Body of pancreas (tissue), 4 donors: ENCODE results near the gene HDLBP. TPM values are rescaled to one million over a fixed set of nuclear protein-coding genes. Genes with fewer than 3 reads are reported as not detected.

Experiments
- ATAC-seq: fragments of 150-250 bp; one replicate; pipeline ENCODE4 v1.9.1; 2016
- DNase-seq, 4 donors: peaks; one replicate each; pipeline ENCODE4 v3.0.0-alpha.2; 2019
- H3K27ac ChIP-seq, 4 donors: fragments of 200-600 bp; sonication (generic); 1 replicate in 3 of 4; 2 replicates in 1 of 4; pipeline versions ENCODE4 v1.5.1 to v1.6.1; 2016 to 2019; ENCODE audit warnings: mild to moderate bottlenecking in 1 of 4, mixed read lengths in 1 of 4, moderate library complexity in 1 of 4
- H3K27me3 ChIP-seq, 2 donors: fragments of 200-600 bp; sonication (generic); one replicate each; pipeline ENCODE4 v1.6.0; 2016; ENCODE audit warnings: mild to moderate bottlenecking in 1 of 2
- H3K36me3 ChIP-seq, 2 donors: fragments of 200-600 bp; sonication (generic); replicated peaks in 1 of 2; 2 replicates each; pipeline ENCODE4 v1.5.1; 2016; ENCODE audit warnings: low read depth in 2 of 2; ENCODE audit not compliant: insufficient read depth in 1 of 2
- H3K4me1 ChIP-seq: fragments of 200-600 bp; sonication (generic); one replicate; pipeline ENCODE4 v1.6.0; 2016
- H3K4me3 ChIP-seq, 2 donors: fragments of 200-600 bp; sonication (generic); 1 replicate in 1 of 2; 2 replicates in 1 of 2; pipeline ENCODE4 v1.5.1; 2016 to 2019
- H3K9me3 ChIP-seq, 3 donors: fragments of 200-600 bp; sonication (generic); 1 replicate in 2 of 3; 2 replicates in 1 of 3; pipeline ENCODE4 v1.5.1; 2016
- POLR2A ChIP-seq, 3 donors: fragments of 450-650 bp; IDR thresholded peaks; one replicate each; pipeline ENCODE4 v1.6.1; 2016; ENCODE audit warnings: antibody characterized with exemption in 3 of 3, mild to moderate bottlenecking in 2 of 3
- WGBS, 2 donors: methylation state at CpG; one replicate each; pipeline ENCODE4 v1.1.5; 2017; 5-methylcytosine and 5-hydroxymethylcytosine counted together
- intact Hi-C: fragments of 100-400 bp; cut with DNase I; formaldehyde crosslinking; loops from one replicate; pipeline ENCODE4 v1.15.1; 2023
- total RNA-seq, 2 donors: library from RNA; depleted of rRNA; stranded (reverse); fragments of >200 nt; gene quantifications; one replicate each; pipeline ENCODE4 v1.1.0, GENCODE V29; 2016
- TF ChIP-seq, protein P1 (sequence below), 7 experiments: fragments of 450-650 bp in 4 of 7; fragments of 200-600 bp in 3 of 7; sonication (generic) in 3 of 7; IDR thresholded peaks; one replicate each; pipeline ENCODE4 v1.5.1; 2016 to 2019; ENCODE audit warnings: antibody characterized with exemption in 7 of 7

The HDLBP gene
- total RNA-seq, 2 donors from 2014 or later: 501 to 612 TPM

GRCh38 chr2:241272303-241273209, 42.9 kb downstream of the HDLBP start:
- intact Hi-C loops: no loop called here
- Histone ChIP-seq H3K27me3 (no peaks in the 10 kb centered on the region), H3K4me3 (peak overlapping the region; percentile 63 to 88), H3K4me1 (peaks cover 54% of the 10 kb centered on the region), H3K36me3 (peaks cover 0 to under 1% of the 10 kb centered on the region in 2 donors), H3K27ac (peak overlapping the region; percentile 93 to 99 (median 97)), H3K9me3 (no peaks in the 10 kb centered on the region)
- ATAC-seq (peak; percentile 65), DNase-seq (peak; percentile 57 to 77 (median 64))
- 0% methylated on average over 9 to 79 of the region's 102 CpGs for WGBS, 2 donors
- TF ChIP-seq, protein P1, sequence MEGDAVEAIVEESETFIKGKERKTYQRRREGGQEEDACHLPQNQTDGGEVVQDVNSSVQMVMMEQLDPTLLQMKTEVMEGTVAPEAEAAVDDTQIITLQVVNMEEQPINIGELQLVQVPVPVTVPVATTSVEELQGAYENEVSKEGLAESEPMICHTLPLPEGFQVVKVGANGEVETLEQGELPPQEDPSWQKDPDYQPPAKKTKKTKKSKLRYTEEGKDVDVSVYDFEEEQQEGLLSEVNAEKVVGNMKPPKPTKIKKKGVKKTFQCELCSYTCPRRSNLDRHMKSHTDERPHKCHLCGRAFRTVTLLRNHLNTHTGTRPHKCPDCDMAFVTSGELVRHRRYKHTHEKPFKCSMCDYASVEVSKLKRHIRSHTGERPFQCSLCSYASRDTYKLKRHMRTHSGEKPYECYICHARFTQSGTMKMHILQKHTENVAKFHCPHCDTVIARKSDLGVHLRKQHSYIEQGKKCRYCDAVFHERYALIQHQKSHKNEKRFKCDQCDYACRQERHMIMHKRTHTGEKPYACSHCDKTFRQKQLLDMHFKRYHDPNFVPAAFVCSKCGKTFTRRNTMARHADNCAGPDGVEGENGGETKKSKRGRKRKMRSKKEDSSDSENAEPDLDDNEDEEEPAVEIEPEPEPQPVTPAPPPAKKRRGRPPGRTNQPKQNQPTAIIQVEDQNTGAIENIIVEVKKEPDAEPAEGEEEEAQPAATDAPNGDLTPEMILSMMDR (IDR thresholded peaks at IDR 0.05): no peak
- peak; percentile 16 to 28 (median 25) for TF ChIP-seq POLR2A (IDR thresholded peaks at IDR 0.05)

DNA sequence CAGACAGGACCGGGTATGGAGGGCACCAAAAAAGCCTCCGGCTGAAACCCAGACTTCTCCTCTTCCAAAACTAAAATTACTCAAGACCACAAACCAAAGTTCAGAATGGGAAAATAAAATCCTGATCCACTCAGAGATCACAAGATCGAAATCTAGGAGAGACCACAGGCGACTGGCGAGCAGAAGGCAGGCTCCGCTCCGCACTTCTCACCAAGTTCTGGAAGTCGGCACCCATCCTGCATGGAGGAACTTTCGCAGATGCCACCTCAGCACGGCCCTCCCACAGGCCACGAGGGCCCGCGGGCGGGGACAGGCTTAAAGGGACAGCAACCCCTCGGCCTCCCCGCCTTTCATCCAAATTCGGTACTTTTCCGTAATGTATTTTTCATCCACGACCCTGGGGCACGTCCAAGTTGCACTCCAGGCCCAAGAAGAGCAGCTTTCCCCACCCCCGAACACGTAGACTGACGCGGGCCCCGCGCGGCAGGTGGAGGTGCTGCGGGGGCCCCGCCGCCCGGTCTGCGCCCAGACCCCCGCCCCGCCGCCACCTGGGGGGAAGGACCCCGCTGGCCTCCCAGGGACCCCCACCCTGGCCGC, 43.7 kb downstream of the HDLBP start:
- Histone ChIP-seq H3K36me3 (peaks cover 0 to 3% of the 10 kb centered on the region in 2 donors), H3K27ac (peak overlapping the region; percentile 93 to 99 (median 97)), H3K4me1 (peaks cover 59% of the 10 kb centered on the region), H3K9me3 (no peaks in the 10 kb centered on the region), H3K4me3 (peak overlapping the region; percentile 63 to 88), H3K27me3 (no peaks in the 10 kb centered on the region)
- TF ChIP-seq, protein P1 (IDR thresholded peaks at IDR 0.05): peak in 1 of 7 experiments; percentile 18
- peak; percentile 48 to 84 (median 77) for TF ChIP-seq POLR2A (IDR thresholded peaks at IDR 0.05)
- DNase-seq: peak; percentile 88 to 93 (median 92)
- WGBS, 2 donors: 1% methylated on average over 18 to 37 of the region's 37 CpGs
- ATAC-seq: peak; percentile 83
- intact Hi-C loops: no loop called here

- ATAC-seq: no peak
- Histone ChIP-seq H3K36me3 (peaks cover 0 to 10% of the 10 kb centered on the region in 2 donors), H3K4me1 (peaks cover 59% of the 10 kb centered on the region), H3K27ac (peak overlapping the region in 3 of 4 donors; percentile 93 to 99 (median 99)), H3K4me3 (peak overlapping the region in 1 of 2 donors; percentile 63), H3K27me3 (no peaks in the 10 kb centered on the region), H3K9me3 (no peaks in the 10 kb centered on the region)
- no peak for TF ChIP-seq POLR2A (IDR thresholded peaks at IDR 0.05)
- TF ChIP-seq, protein P1 (IDR thresholded peaks at IDR 0.05): no peak
- intact Hi-C loops: no loop called here
- WGBS, 2 donors: 11 to 19% methylated on average over 5 of the region's 5 CpGs
- DNase-seq: no peak
Observed at GRCh38 chr2:241270531-241270930, 44.9 kb downstream of the HDLBP start.

- TF ChIP-seq, protein P1 (IDR thresholded peaks at IDR 0.05): no peak
- no peak for TF ChIP-seq POLR2A (IDR thresholded peaks at IDR 0.05)
- peaks cover 0 to 15% of the 10 kb centered on the region in 2 donors for H3K36me3 ChIP-seq
- no peaks in the 10 kb centered on the region for H3K9me3 ChIP-seq
- 27 to 50% methylated on average over 15 of the region's 15 CpGs for WGBS, 2 donors
- intact Hi-C loops: no loop called here
- DNase-seq (peak in 3 of 4 donors; percentile 35 to 53 (median 37)), ATAC-seq (no peak)
- H3K4me3 ChIP-seq: no peak overlapping the region
- peak overlapping the region in 2 of 4 donors; percentile 93 to 99 for H3K27ac ChIP-seq
- no peaks in the 10 kb centered on the region for H3K27me3 ChIP-seq
- H3K4me1 ChIP-seq: peaks cover 59% of the 10 kb centered on the region
Observed at GRCh38 chr2:241269707-241270520, 45.6 kb downstream of the HDLBP start.
